GM12874 (cell line): Measurements from ENCODE around the gene GRB10.

ENCODE experiments used
- TF ChIP-seq, protein P1 (sequence below): IDR thresholded peaks from 2 replicates; pipeline ENCODE4 v1.5.1; 2011; ENCODE audit warnings: low read depth, mild to moderate bottlenecking, control low read depth, low read length, moderate library complexity; ENCODE audit not compliant: insufficient read depth

GRB10 gene

DNA sequence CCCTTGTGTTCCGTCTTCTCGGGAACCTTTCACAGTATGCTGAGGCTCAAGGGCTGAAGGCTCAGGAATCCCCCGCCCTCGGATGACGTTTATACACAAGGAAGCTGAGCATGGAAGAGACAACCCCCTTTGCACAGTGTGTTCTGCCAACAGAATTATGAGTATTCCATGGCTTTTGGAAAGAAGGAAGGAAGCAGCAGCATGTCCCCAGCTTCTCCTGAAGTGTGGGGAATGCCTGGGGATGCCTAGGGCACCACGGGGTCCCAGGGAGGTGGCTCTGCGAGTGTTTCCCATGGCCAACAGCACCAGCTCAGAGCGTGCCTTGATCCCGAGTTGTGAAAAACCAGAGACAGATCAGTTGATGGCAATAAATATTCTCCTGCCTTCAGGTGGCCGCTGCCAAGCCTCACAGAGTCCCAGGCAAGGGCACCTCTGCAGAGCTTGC, 128.7 kb downstream of the GRB10 start:
- TF ChIP-seq, protein P1, sequence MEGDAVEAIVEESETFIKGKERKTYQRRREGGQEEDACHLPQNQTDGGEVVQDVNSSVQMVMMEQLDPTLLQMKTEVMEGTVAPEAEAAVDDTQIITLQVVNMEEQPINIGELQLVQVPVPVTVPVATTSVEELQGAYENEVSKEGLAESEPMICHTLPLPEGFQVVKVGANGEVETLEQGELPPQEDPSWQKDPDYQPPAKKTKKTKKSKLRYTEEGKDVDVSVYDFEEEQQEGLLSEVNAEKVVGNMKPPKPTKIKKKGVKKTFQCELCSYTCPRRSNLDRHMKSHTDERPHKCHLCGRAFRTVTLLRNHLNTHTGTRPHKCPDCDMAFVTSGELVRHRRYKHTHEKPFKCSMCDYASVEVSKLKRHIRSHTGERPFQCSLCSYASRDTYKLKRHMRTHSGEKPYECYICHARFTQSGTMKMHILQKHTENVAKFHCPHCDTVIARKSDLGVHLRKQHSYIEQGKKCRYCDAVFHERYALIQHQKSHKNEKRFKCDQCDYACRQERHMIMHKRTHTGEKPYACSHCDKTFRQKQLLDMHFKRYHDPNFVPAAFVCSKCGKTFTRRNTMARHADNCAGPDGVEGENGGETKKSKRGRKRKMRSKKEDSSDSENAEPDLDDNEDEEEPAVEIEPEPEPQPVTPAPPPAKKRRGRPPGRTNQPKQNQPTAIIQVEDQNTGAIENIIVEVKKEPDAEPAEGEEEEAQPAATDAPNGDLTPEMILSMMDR, result no peak

GRCh38 chr7:50653126-50653864, 129.4 kb downstream of the GRB10 start:
- TF ChIP-seq, protein P1, result no peak

- TF ChIP-seq, protein P1, result no peak
Measured at GRCh38 chr7:50652400-50653125, 130.1 kb downstream of the GRB10 start.

DNA sequence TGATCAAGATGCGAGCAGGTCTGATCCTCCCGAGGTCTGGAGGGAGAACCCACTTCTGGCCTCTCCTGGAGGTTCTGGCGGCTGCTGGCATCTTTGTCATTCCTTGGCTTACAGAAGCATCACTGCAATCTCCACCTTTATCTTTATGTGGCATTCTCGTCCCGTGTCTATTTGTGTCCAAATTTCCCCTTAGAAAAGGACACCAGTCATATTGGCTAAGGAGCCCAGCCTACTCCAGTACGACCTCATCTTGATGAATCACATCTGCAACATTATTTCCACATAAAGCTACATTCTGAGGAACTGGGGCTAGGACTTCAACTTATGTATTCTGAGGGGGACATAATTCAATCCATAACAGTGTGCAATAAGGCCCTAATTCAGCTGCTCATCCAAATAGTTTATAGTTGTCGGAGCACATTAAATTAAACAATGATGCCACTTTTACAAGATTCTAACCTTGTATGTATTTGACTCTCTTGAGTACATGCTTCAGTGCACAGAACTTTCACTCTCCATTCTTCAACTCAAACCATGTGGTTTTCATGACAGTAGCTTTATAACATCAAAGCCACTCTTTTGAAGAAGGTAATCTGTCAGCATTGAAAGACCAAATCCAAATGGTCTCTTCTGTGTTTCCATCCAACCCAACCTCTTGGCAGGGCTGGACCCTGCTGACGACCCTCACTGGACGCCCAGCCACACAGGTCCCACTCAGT, 131.3 kb downstream of the GRB10 start:
- TF ChIP-seq, protein P1, result no peak

- TF ChIP-seq, protein P1, result no peak
Measured at GRCh38 chr7:50650057-50650664, 132.5 kb downstream of the GRB10 start.

GRCh38 chr7:50649259-50649885, 133.3 kb downstream of the GRB10 start:
- TF ChIP-seq, protein P1, result no peak
